Hematopoietic multipotent progenitor cell treated with erythropoietin and hydrocortisone succinate and interleukin-3 and kit ligand, for 17 days (in vitro differentiated cells): Measurements from ENCODE around the gene GALK1.
A peak's percentile ranks its signal among the peaks of the same experiment; 100 is the strongest.

Experiments used
- DNase-seq: peaks from one replicate; pipeline ENCODE4 v3.0.0-alpha.2; 2015; ENCODE audit warnings: low spot score

Gene GALK1

DNA sequence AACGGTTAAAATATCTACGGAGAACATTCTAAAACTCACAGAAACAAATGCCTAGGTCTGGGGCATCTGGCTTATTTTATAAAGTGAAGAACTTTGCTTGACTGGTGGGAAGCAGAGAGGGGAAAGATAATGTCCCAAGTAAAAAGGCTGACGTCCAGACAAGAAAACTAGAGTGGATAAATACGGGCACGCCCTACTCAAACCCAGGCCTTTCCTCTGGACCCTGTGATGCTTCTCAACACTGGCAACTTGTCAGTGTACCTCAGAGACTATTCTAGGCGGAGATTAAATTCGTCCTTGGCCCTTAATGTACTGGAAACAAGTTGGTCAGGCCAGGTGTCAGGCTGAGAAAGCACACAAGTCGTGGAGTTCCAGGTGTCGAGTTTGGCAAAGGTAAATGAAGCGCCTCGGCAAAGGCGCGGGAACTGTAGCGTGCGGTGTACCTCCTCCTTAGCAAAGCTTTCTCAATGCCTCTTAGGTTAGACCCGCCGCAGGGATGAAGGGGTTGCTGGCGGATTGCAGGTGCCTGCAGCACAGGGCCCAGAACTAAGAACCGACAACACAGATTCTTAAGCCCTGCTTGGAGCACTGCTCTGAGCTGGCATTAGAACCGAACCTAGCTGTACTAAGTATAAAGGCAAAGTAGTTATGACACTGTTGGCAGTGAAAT, 18.9 kb upstream of the GALK1 start:
- DNase-seq = no peak

DNA sequence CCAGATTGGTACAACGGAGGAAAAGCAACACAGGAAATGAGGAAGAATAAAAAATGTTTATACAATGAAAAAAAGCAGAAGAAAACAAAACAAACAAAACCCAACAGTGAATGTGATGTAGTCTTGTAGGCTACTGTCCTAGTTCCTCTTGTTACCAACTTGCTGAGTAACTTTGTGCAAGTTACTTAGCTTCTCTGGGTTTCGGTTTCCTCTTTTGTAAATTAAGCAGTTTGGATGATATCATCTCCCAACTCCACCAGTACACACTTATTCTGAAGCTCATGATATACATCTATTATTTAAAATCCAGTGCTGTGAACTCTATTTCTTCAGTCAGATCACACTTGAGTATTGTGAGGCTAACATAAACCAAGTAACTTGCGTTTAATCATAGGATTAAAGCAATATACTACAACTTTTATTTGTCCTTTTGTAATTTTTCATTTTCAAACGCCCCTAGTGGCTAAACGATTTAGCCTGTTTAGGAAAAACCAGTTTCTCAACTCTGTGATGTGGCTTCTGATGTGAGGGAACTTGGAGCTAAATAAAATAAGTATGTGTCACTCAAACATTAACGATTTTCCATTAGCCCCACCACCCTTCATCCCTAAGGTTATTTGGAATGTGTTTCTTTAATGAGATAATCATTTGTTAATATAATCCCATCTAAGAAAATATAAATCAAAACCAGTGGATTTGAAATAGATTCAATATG, 18.2 kb upstream of the GALK1 start:
- DNase-seq = peak; percentile 80

DNA sequence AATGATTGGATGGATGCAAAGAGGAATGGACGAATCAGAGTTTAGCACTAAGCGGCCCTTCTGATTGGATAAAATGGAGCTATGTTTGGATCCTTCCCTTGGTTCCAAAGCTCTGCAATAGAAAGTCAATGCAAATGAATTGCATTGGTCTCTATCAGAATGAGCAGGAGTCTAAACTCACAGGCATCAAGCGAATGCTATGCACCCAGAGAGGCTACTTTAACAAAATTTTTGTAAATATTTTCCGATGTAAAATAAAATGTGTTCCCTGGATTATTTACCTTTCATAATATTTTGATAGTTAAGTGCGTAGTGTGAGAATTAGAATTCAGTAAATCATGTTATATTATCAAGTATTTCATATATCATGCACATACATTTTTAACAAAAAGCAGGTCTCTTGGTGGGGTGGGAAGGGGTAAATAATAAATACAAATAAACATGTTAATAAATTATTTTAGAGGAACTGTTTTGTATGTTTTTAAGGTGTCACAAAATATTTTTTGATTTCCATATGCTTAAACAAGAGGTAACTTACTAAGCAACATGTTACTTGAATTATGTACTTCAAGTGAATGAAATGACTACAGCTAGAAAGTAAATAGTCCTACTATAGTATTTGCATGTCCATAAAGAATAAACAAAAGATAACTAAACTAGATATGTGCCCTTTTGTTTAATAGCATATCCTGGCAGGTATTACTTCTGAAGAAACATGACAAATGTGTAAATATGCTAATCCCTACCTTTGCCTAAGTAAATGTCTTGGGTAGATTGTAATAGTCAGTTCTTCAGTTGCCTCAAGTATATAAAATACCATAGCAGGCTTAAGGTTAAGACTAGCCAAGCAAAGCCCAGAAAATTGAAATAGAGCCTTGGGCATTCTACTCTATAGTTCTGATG, 15.2 kb upstream of the GALK1 start:
- no peak for DNase-seq

DNA sequence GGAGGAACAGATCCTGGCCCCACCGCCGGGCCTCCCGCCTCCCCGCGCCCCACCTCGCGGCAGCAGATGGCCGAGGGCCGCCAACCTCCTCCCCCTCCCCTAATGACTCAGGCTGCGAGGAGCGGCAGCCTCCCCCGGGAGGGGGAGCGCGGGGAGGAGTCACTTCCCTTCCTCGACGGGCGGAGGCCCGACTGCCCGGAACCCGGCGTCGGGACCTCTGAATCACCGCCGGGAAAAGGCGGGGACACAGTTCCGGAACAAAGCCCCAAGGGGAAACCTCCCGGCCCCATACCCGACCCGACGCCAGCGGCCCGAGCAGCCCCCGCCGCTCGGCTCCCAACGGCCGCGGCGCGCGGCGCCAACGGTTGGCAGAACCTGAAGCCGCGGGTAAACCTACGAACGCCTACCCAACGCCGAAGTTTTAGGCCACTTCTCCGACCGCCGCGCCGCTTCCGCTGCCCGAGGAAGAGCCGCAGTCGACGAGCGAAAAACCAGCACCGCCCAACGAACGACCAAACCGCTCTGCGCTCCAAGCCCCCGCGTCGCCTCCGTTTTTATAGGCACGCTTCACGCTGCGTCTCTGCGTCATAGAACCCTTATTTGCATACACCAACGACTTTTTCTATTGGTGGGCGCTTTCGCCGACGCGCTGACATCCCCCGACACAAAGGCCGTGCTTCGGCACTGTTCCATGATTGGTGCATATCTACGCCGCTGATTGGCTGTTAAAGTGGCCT, 14.4 kb upstream of the GALK1 start:
- DNase-seq = peak; percentile 100

DNA sequence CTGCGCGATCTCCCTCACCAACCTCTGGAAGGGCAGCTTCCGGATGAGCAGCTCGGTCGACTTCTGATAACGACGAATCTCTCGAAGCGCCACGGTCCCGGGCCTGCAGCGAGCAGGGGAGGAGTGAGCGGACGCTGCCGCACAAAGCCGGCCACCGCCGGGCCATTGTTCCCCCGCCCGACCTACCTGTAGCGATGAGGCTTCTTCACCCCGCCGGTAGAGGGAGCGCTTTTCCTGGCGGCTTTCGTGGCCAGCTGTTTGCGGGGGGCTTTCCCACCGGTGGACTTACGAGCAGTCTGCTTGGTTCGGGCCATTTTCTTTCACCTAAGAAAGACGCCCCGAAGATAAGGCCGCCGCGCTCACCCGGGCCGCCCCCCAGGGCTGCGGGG, 13.9 kb upstream of the GALK1 start:
- DNase-seq = peak; percentile 90

DNA sequence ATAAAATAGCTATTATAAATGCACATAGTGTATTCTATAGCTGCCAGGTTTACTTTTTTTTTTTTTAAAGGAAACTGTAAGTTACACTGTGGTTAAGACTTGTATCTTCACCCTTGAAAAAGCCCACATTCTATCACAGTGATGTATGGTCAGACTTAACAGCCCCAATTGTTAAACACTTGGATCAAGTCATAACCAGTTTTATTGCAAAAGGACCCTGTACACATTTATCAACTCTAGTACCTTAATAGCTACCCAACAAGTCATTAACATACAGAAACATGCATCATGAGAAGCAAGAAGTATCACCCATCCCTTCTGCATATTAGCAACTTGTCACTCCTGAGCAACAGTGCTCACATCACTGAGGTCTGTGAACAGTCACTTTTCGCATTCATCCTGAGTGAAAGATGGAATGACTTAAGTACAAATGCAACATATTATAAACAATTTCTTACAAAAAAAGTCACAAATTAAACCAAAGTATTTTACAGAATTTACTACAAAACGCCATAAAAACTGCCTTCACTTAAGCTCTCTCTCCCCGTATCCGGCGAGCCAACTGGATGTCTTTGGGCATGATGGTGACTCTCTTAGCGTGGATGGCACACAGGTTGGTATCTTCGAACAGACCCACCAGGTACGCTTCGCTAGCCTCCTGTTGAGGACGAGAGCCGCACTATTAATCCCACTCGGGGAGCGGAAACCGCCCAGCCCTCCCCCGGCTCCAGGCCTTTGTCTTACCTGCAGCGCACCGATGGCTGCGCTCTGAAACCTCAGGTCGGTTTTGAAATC, 13.3 kb upstream of the GALK1 start:
- DNase-seq = peak; percentile 50

DNA sequence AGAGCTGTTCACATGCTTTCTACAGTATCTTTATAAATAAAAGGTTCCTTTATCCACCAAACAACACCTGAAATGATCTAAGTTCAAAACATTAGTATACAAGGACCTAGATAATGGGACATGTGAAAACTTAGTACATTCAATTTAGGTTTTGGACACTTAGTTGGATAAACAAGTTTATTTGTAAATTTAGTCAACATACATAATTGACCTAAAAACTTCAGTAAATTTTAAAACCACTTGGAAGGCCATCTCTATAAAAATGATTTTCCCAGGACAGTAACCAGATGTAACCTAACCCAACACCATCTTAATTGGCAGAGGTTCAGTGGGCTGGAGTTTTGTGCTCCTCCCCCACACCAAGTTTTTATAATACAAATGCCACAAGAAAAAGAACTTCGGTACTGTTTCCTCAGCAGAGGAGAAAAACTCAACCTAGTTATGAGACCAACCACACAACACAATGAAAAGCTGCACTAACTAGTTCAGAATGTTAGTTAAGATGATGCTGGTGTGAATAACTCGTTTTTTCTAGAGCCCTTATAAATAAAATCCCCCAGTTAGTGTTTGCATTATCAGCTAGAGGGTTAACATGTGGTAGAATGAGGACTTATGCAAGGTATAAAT, 12.4 kb upstream of the GALK1 start:
- peak; percentile 28 for DNase-seq

DNA sequence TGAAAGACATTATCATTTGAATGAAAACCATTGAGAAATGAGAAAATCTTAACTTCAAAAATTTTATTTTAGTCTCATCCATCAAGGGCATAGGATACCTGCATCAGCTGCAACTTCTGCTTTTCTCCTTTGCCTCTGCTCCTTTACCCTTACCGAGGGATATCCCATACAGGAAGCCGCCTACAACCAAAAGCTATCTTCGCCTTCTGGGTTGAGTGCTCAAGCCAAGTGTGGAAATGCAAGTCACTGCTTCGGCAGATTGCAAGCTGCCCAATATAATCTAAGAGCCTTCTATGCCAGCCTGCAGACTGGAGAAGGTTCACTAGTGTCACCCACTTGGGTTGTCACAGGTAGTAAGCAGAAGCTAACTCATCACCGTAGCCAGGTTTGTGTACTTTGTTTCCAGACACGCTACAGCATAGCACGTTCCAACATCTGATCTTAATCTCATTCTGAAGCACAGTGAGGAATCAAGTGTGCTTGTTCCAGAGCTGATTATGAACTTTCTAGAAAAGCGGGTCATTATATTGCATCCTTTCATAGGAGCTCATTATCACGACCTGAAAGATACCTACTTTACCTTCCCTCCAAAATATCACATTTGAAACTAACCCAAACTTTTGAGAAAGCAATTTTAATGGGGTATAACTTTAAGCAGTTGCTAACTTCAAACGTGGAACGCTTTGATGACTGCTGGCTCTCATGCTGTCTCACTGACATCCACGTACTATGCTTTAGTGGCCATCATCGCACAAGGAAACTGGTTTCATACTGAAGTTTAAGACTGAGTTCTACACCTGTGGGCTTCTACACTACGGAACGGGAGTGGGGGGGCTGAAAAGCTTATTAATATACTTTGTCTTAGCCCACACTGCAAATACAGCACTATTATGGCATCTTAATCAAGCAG, 11.6 kb upstream of the GALK1 start:
- peak; percentile 75 for DNase-seq

DNA sequence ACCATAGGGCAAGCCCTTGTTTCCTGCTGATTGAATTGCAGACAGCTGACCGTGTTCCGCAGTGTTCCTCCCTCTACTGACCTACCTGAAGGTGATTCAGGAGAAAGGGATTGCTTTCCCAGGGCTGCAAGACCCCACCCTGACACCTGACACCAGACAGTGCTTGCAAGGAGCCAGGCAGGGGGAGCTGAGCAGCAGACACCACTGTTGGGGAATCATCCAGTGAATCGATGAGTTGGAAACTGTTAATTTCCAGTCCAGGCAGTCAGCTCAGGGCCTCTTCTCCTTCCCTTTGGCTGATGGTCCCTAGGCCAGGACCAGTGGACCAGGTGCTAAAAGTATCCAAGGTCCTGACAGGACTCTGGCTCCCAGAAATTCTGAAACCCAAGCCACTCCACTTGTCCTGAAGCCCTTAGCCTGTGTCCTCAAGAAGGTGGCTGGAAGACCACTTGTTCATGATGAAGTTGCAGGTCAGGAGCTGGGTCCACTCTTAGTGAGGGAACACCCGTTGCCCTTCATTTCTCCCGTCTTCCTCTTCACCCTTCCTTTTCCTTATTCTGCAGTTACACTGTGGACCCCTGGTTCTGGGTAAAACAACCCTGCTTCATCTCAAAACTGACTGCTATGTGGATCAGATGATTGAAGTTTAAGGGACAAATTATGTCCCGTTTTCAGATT, 10.1 kb upstream of the GALK1 start:
- peak; percentile 21 for DNase-seq

DNA sequence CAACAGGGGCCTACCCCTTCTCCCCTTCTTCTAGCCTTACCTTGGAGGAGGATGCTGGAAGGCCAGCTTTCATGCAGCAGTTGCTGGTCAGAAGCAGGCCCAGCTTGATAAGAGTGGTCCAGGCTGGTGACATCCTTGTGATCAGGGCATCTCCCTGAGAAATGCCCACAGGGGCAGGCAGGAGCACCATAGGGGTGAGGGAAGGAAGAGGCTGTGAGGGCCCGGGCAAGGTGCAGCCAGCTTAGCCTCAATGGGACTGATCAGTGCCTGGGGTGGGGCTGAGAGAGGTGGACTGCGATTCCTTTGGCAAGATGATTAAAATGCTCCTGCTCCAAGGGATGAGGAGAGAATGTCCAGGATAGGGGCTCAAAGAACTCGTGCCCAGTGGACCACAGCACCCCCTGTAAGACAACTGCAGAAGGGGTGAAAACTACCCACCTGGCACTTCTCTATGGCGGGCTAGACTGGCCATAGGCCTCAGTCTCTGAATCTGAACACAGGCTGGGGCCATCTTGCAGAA, 9.5 kb upstream of the GALK1 start:
- no peak for DNase-seq

DNA sequence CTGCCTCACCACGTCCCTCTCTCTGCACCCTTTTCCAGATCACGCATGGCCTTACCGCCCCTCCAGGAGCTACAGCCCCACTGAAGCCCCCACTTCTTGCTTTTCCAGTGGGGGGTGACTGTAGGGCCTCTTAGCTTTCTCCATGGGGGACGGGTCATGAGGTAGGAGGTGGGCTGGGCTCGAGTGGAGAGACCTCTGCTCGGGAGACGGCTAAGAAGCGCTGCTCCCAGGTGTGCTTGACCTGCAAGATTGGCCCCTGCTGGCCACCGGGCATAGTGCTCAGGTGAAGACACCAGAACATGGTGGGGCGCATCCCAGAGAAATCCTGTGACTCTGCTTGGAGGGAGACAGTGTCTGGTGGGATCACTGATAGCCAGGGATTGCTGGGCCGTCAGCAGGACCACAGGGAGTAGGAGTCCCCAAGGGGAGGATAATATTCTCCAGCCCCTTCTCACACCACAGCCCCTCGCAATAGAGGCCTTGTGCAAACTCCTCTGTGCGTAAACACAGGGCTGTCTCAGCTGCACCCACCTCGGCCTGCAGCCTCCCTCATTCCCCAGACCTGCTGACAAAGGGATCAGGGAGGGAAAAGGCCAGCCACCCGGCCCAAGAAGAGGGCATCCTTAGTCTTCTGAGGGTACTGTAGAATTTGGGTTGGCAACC, 8.9 kb upstream of the GALK1 start:
- DNase-seq = no peak

DNA sequence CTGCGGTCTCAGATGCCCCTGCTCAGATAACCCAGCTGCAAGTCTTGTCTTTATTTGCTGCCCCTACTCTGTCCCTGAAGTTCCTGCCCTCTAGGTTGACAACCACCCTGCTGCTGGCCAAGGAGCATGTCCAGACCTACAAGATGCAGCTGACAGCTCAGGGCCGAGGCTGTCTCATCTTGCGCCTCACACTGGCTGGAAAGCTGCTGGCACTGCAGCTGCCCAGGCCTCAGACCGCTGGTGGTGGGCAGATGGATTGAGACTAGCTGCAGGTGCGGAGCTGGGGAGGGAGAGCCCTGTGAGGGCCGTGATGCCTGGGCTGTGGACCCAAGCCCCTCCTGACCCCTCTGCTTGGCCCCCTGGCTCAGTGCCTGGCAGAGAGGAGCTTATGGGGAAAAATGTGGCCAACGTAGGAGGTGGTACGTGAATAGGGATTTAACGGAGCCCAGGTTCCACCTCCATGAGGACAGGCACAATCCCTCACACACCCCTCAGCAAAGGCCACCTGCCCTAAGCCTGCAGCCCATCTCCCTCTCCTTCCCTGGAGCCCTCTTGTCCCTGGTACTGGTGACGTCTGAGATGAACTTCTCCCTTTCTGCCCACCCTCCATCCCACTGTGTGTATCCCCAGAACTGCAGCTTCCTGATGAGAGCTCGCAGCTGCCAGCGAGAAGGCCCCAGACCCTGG, 8.3 kb upstream of the GALK1 start:
- no peak for DNase-seq

DNA sequence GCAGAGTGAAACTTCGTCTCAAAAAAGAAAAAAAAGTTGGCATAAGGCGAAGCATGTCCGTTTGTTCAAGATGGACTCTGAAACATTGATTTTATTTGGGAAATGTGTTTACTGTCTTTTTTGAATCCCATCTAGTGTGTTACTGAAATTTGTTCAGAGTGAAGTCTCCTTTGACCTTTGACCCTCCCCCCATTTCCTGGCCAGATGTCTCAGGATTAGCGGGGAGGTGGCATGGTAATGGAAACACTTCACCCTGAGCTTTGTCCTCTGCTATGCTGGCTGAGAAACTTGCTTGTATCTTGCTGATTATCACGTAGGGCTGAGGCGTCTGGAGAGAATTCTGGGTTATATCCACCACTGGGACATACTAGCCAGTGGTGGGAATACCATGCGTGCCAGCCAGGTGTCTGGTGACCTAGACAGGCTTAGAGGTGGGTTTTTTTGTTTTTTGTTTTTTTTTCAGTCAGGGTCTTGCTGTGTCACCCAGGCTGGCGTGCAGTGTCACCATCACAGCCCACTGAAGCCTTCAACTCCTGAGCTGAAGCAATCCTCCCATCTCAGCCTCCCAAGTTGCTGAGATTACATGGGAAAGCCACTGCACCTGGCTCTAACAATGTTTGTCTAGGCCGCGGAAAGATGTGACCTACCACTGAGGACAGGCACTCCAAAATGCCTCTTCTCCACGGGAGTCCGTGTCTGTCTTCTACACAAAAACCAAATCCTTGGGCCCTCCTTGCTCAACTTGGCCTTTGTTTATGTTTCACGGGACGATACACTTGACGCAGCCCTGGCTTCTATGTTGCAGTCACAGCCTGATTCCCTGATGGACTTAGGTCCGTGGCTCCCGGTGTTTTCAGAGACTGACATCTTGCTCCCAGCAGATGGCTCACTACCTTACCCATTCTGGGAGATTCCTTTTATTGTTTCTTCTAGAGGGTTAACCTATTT, 6.6 kb upstream of the GALK1 start:
- no peak for DNase-seq

DNA sequence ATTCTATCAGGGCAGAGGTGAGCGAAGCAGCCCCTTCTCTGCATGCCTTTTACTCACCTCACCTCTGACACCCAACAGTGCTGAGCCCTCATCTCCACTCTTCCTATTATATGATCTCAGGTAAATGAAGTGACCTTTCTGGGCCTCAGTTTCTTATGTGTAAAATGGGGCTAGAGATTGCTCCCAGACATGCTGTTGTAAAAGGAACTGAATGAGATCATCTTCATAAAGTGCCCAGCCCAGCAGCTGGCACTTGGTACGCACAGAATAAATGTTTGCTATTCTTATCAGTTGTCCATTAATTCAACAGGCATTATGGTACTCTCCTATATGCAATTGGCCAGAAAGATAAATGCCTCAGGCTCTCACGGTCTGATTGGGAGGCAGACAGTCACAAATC, 4.5 kb upstream of the GALK1 start:
- no peak for DNase-seq

DNA sequence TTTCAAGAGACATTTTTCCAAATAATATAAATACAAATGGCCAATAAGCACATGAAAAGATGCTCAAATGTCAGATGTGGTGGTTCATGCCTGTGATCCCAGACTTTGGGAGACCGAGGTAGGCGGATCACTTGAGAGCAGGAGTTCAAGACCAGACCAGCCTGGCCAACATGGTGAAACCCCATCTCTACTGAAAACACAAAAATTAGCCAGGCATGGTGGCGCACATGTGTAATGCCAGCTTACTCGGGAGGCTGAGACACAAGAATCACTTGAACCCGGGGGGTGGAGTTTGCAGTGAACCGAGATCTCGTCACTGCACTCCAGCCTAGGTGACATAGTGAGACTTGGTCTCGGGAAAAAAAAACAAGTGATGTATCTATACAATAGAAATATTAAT, 2.9 kb upstream of the GALK1 start:
- DNase-seq = no peak

DNA sequence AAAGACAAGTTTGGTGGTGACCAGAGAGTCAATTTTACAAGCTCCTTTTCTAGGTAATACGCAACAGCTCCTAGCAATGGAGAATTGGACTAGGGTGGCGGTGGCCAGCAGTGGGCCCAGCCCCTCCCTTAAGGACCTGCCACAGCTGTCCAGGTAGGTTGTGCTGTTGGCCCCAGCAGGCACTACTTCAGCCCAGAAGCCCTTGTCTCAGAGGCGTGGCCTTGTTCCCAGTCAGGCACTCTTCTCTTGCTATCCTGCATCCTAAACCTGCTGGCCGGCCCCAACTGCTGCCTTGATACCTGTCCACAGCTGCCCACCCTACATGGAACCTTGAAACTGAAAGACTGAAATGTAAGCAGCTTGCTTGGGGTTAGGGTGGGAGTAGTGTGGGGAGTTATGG, 989 bp upstream of the GALK1 start:
- no peak for DNase-seq

DNA sequence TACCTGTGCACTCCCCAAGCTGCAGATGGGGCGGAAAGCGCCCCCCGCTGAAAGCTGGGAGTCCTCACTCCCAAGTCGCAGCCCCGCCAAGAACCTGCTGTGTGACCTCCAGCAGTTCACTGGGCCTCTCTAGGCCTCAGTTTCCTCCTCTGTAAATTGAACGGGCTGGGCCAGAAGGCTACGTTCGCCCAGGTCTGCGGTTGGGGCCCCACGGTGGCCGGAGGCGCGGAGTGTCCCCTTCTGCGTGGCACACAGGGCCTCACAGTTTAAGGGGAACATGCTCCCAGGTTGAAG, 628 bp downstream of the GALK1 start:
- no peak for DNase-seq
